Upper lobe of left lung (tissue), 6 donors: ENCODE measurements around the gene PPP3CA. TPM values are rescaled to one million over a fixed set of nuclear protein-coding genes. Genes with fewer than 3 reads are reported as not detected.

Experiments
- ATAC-seq, 2 donors: fragments of 200-7000 bp; cut with Tn5 transposase; one replicate each; pipeline ENCODE4 v1.9.1; 2022; ENCODE audit warnings: mild to moderate bottlenecking in 2 of 2, moderate library complexity in 2 of 2; ENCODE audit not compliant: low FRiP score in 2 of 2
- DNase-seq, 2 donors: peaks; one replicate each; pipeline ENCODE4 v3.0.0-alpha.2; 2019 to 2020
- H3K27ac ChIP-seq, 4 donors: fragments of 200-600 bp; sonication (generic); one replicate each; pipeline ENCODE4 v1.5.1; 2016 to 2019
- H3K27me3 ChIP-seq, 4 donors: fragments of 200-600 bp; sonication (generic); one replicate each; pipeline ENCODE4 v1.5.1; 2017 to 2019
- H3K36me3 ChIP-seq, 4 donors: fragments of 200-600 bp; sonication (generic); one replicate each; pipeline ENCODE4 v1.5.1; 2016 to 2019
- H3K4me1 ChIP-seq, 4 donors: fragments of 200-600 bp; sonication (generic); one replicate each; pipeline ENCODE4 v1.5.1; 2018 to 2019
- H3K4me3 ChIP-seq, 4 donors: fragments of 200-600 bp; sonication (generic); one replicate each; pipeline ENCODE4 v1.5.1; 2017 to 2019; ENCODE audit warnings: mild to moderate bottlenecking in 2 of 4, moderate library complexity in 1 of 4
- H3K9me3 ChIP-seq, 4 donors: fragments of 200-600 bp; sonication (generic); one replicate each; pipeline ENCODE4 v1.5.1; 2018 to 2019
- CTCF ChIP-seq, 6 experiments: fragments of 450-650 bp in 4 of 6; fragments of 200-600 bp in 2 of 6; sonication (generic) in 2 of 6; IDR thresholded peaks; one replicate each; pipeline ENCODE4 v1.5.1; 2016 to 2019; ENCODE audit warnings: antibody characterized with exemption in 6 of 6
- EP300 ChIP-seq, 4 donors: sonication (generic); formaldehyde crosslinking; IDR thresholded peaks; one replicate each; pipeline ENCODE4 v1.5.1; 2017; ENCODE audit warnings: antibody characterized with exemption in 4 of 4, control low read depth in 2 of 4
- POLR2A ChIP-seq, 4 donors: fragments of 450-650 bp; IDR thresholded peaks; one replicate each; pipeline ENCODE4 v1.5.1; 2016 to 2017; ENCODE audit warnings: antibody characterized with exemption in 4 of 4, mild to moderate bottlenecking in 2 of 4
- POLR2AphosphoS5 ChIP-seq, 2 donors: sonication (generic); formaldehyde crosslinking; IDR thresholded peaks; one replicate each; pipeline ENCODE4 v1.5.1; 2017; ENCODE audit warnings: antibody characterized with exemption in 2 of 2
- WGBS, 2 donors: methylation state at CpG; one replicate each; pipeline ENCODE4 v1.1.5; 2017 to 2018; 5-methylcytosine and 5-hydroxymethylcytosine counted together
- total RNA-seq, 6 donors: library from RNA; depleted of rRNA in 4 of 6; stranded (reverse); fragments of >200 nt in 4 of 6; gene quantifications; one replicate each; pipeline versions ENCODE4 v1.1.0 to v1.2.1, GENCODE V29; 2016 to 2021
- donor health status: DM: no; HTN: no; CAD: no; lungs with moderate emphysema.
- donor health status: DM: no; HTN: yes; CAD: no; lungs with severe emphysema.

PPP3CA gene
- total RNA-seq, 6 donors from 2014 or later = 28.3 to 62.0 (median 50.0) TPM

- ATAC-seq (no peak), DNase-seq (no peak)
- TF ChIP-seq EP300 (IDR thresholded peaks at IDR 0.05) (no peak), POLR2AphosphoS5 (IDR thresholded peaks at IDR 0.05) (no peak), POLR2A (IDR thresholded peaks at IDR 0.05) (no peak), CTCF (IDR thresholded peaks at IDR 0.05) (no peak)
- Histone ChIP-seq H3K9me3 (no peaks in the 10 kb centered on the region), H3K36me3 (no peaks in the 10 kb centered on the region), H3K4me3 (no peak overlapping the region), H3K27ac (no peak overlapping the region), H3K4me1 (peaks cover 0 to 6% (median 0%) of the 10 kb centered on the region in 4 donors), H3K27me3 (no peaks in the 10 kb centered on the region)
- 93 to 95% methylated on average over 4 of the region's 4 CpGs for WGBS, 2 donors
These were observed 9.6 kb downstream of the PPP3CA start for GRCh38 chr4:101337688-101338087.

GRCh38 chr4:101334963-101335572 is 12.3 kb downstream of the PPP3CA start:
- no peak for ATAC-seq
- no peak overlapping the region for H3K4me3 ChIP-seq
- H3K4me1 ChIP-seq = peaks cover 0 to 17% (median 5%) of the 10 kb centered on the region in 4 donors
- H3K27me3 ChIP-seq = no peaks in the 10 kb centered on the region
- no peak for TF ChIP-seq POLR2AphosphoS5 (IDR thresholded peaks at IDR 0.05)
- TF ChIP-seq POLR2A (IDR thresholded peaks at IDR 0.05) = no peak
- WGBS, 2 donors = 82 to 84% methylated on average over 6 of the region's 6 CpGs
- no peaks in the 10 kb centered on the region for H3K36me3 ChIP-seq
- no peak overlapping the region for H3K27ac ChIP-seq
- no peak for DNase-seq
- no peaks in the 10 kb centered on the region for H3K9me3 ChIP-seq

GRCh38 chr4:101332424-101332823 is 14.9 kb downstream of the PPP3CA start:
- H3K4me3 ChIP-seq = no peak overlapping the region
- H3K36me3 ChIP-seq = no peaks in the 10 kb centered on the region
- H3K27ac ChIP-seq = no peak overlapping the region
- H3K4me1 ChIP-seq = peaks cover 6 to 13% (median 10%) of the 10 kb centered on the region in 4 donors
- no peaks in the 10 kb centered on the region for H3K9me3 ChIP-seq
- ATAC-seq (no peak), DNase-seq (no peak)
- WGBS, 2 donors = 89 to 96% methylated on average over 4 of the region's 4 CpGs
- no peak for TF ChIP-seq CTCF (IDR thresholded peaks at IDR 0.05)
- no peak for TF ChIP-seq EP300 (IDR thresholded peaks at IDR 0.05)
- no peak for TF ChIP-seq POLR2AphosphoS5 (IDR thresholded peaks at IDR 0.05)
- no peak for TF ChIP-seq POLR2A (IDR thresholded peaks at IDR 0.05)
- H3K27me3 ChIP-seq = no peaks in the 10 kb centered on the region

GRCh38 chr4:101331017-101331416 is 16.3 kb downstream of the PPP3CA start:
- ATAC-seq (no peak), DNase-seq (no peak)
- Histone ChIP-seq H3K27me3 (no peaks in the 10 kb centered on the region), H3K27ac (no peak overlapping the region), H3K4me1 (peaks cover 6 to 13% (median 10%) of the 10 kb centered on the region in 4 donors), H3K4me3 (no peak overlapping the region), H3K36me3 (no peaks in the 10 kb centered on the region), H3K9me3 (no peaks in the 10 kb centered on the region)
- WGBS, 2 donors = 79 to 80% methylated on average over 1 of the region's 1 CpG
- TF ChIP-seq CTCF (IDR thresholded peaks at IDR 0.05) = no peak
- TF ChIP-seq POLR2AphosphoS5 (IDR thresholded peaks at IDR 0.05) = no peak
- TF ChIP-seq POLR2A (IDR thresholded peaks at IDR 0.05) = no peak
- TF ChIP-seq EP300 (IDR thresholded peaks at IDR 0.05) = no peak

- no peak for ATAC-seq
- WGBS, 2 donors = 77 to 89% methylated on average over 1 of the region's 1 CpG
- TF ChIP-seq EP300 (IDR thresholded peaks at IDR 0.05) (no peak), POLR2A (IDR thresholded peaks at IDR 0.05) (no peak), CTCF (IDR thresholded peaks at IDR 0.05) (no peak), POLR2AphosphoS5 (IDR thresholded peaks at IDR 0.05) (no peak)
These were observed 17.7 kb downstream of the PPP3CA start for GRCh38 chr4:101329592-101329991.

More at GRCh38 chr4:101329592-101329991, 17.7 kb downstream of the PPP3CA start:
- Histone ChIP-seq H3K27ac (no peak overlapping the region), H3K4me3 (no peak overlapping the region), H3K36me3 (no peaks in the 10 kb centered on the region), H3K4me1 (peaks cover 6 to 13% (median 10%) of the 10 kb centered on the region in 4 donors), H3K9me3 (no peaks in the 10 kb centered on the region), H3K27me3 (no peaks in the 10 kb centered on the region)
- no peak for DNase-seq
